SK-N-SH treated with all-trans-retinoic acid at 6 μM for 48 hours (cell line): Measurements from ENCODE around the gene HPN.

Source experiments
- ESRRG ChIP-seq: fragments of 250-450 bp; sonication (Bioruptor Pico); IDR thresholded peaks from 2 replicates; pipeline ENCODE4 v1.6.1; 2021; ENCODE audit warnings: mild to moderate bottlenecking
- ISL1 ChIP-seq: fragments of 250-450 bp; sonication (Bioruptor Pico); IDR thresholded peaks from 2 replicates; pipeline ENCODE4 v2.1.2; 2022; ENCODE audit warnings: mild to moderate bottlenecking, moderate library complexity
- ZFP3 ChIP-seq: fragments of 250-450 bp; sonication (Bioruptor Pico); IDR thresholded peaks from 2 replicates; pipeline ENCODE4 v1.5.0; 2020; ENCODE audit warnings: mild to moderate bottlenecking, moderate library complexity
- ZFP30 ChIP-seq: fragments of 450-650 bp; formaldehyde crosslinking; IDR thresholded peaks from 2 replicates; pipeline ENCODE4 v1.5.0; 2022; ENCODE audit warnings: mild to moderate bottlenecking, moderate library complexity
- ZNF70 ChIP-seq: fragments of 450-650 bp; formaldehyde crosslinking; IDR thresholded peaks from 2 replicates; pipeline ENCODE4 v1.5.0; 2020; ENCODE audit warnings: mild to moderate bottlenecking, moderate library complexity
- TF ChIP-seq, protein P1 (sequence below): fragments of 250-450 bp; sonication (Bioruptor Pico); IDR thresholded peaks from 2 replicates; pipeline ENCODE4 v1.5.1; 2020; ENCODE audit warnings: low read depth, mild to moderate bottlenecking, moderate library complexity

DNA sequence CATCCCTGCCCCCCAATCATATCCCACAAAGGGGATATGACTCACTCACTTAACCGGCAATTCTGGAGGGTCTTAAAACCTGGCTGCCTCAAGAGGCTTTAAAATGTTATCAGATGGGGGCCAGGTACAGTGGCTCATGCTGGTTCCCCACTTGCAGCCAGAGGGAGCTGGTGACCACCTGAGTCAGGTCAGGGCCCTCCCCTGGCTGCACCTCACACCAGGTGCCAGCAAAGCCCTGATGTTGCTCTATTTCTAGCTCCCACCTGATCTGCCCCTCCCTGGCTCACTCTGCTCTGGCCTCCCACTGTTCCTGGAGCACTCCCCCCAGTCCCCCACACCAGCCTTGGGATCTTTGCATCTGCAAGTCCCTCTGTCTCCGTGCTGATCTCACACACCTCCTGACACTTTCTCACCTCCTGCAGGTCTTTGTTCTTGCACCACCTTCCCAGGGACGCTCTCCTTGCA lies 14.2 kb downstream of the HPN start:
- TF ChIP-seq ZFP3 (CRISPR knock-in tag) (no peak), ESRRG (CRISPR knock-in tag) (no peak), ZFP30 (CRISPR knock-in tag) (no peak), ZNF70 (no peak), ISL1 (CRISPR knock-in tag) (no peak)
- TF ChIP-seq, protein P1, sequence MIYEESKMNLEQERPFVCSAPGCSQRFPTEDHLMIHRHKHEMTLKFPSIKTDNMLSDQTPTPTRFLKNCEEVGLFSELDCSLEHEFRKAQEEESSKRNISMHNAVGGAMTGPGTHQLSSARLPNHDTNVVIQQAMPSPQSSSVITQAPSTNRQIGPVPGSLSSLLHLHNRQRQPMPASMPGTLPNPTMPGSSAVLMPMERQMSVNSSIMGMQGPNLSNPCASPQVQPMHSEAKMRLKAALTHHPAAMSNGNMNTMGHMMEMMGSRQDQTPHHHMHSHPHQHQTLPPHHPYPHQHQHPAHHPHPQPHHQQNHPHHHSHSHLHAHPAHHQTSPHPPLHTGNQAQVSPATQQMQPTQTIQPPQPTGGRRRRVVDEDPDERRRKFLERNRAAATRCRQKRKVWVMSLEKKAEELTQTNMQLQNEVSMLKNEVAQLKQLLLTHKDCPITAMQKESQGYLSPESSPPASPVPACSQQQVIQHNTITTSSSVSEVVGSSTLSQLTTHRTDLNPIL (CRISPR knock-in tag), result no peak
